HG02885 (cell line): ENCODE measurements around the gene MRTFA.
"Not testable (repeated sequence)": the region's sequence is repeated elsewhere in the genome, so short reads cannot be mapped to it uniquely, and the experiment has no call there.

ENCODE experiments used
- ATAC-seq: cut with Tn5 transposase; IDR thresholded peaks from one replicate; pipeline ENCODE4 v1.9.1; 2021; ENCODE audit warnings: mild to moderate bottlenecking; ENCODE audit not compliant: unreplicated experiment, poor library complexity

Gene MRTFA

GRCh38 chr22:40636380-40637182 lies at the start of gene MRTFA:
Gene MRTFA, minus strand, starts transcription at chr22:40636719.
- peak; percentile 95 for ATAC-seq

DNA sequence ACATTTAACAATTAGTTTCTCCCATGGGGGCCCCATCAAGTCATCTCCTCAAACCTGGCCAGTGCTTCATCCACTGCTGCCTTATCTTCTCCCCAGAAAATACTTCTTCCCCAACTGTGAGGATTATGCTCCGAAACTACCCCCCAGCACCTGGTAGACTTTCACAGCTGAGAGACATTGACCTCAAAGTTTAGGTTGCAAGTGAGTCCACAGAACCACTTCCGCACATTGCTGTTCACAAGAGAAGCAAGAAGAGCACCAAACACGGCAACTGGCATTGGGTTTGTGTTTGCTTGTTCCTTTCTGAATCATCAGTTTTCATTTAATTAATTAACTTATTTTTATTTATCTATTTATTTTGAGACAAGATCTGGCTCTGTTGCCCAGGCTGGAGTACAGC lies 48.9 kb upstream of the MRTFA start:
- ATAC-seq = no peak

DNA sequence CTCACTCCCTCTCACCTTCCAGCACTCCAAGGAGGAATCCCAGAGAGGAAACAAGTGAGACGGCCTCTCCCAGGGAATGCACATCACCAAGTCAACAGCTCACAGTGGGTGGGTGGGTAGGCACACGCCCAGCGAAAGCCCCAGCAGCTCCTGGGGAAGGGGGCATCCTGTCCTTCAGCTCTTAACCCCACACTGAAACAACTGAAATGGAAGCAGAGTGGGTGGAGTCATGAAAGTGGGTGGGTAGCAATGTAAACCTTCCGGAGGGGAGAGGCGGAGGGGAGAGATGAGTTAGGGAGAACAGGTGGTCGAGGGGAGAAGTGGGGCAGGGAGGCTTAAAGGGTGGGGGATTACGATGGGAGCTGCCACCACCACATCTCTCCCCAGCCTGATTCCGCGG lies 48.2 kb upstream of the MRTFA start:
- no peak for ATAC-seq

DNA sequence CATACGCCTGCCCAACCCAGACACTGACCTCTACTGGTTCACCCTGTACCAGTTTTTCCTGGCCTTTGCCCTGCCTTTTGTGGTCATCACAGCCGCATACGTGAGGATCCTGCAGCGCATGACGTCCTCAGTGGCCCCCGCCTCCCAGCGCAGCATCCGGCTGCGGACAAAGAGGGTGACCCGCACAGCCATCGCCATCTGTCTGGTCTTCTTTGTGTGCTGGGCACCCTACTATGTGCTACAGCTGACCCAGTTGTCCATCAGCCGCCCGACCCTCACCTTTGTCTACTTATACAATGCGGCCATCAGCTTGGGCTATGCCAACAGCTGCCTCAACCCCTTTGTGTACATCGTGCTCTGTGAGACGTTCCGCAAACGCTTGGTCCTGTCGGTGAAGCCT lies 44.9 kb upstream of the MRTFA start:
- no peak for ATAC-seq

DNA sequence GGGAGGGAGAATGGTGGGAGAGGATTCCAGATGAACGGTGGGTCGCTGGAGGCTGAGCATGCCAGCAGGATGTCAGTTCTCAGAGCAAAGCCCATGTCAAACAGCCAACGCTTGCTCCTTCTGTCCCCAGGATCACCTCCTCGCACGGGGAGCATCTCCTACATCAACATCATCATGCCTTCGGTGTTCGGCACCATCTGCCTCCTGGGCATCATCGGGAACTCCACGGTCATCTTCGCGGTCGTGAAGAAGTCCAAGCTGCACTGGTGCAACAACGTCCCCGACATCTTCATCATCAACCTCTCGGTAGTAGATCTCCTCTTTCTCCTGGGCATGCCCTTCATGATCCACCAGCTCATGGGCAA lies 44.3 kb upstream of the MRTFA start:
- no peak for ATAC-seq

- no peak for ATAC-seq
These were observed 43.7 kb upstream of the MRTFA start for GRCh38 chr22:40679964-40680818.

- no peak for ATAC-seq
These were observed 42.9 kb upstream of the MRTFA start, which contains the start of gene MCHR1 for GRCh38 chr22:40679249-40679963. Gene MCHR1, plus strand, starts transcription at chr22:40679484. Its CDS starts 169 bp downstream, at chr22:40679653.

GRCh38 chr22:40678493-40679248 lies 42.2 kb upstream of the MRTFA start:
- ATAC-seq = no peak

- ATAC-seq = no peak
These were observed 40.1 kb upstream of the MRTFA start for GRCh38 chr22:40676644-40677043.

- not testable (repeated sequence) for ATAC-seq
These were observed 39.6 kb upstream of the MRTFA start for GRCh38 chr22:40676166-40676565.

DNA sequence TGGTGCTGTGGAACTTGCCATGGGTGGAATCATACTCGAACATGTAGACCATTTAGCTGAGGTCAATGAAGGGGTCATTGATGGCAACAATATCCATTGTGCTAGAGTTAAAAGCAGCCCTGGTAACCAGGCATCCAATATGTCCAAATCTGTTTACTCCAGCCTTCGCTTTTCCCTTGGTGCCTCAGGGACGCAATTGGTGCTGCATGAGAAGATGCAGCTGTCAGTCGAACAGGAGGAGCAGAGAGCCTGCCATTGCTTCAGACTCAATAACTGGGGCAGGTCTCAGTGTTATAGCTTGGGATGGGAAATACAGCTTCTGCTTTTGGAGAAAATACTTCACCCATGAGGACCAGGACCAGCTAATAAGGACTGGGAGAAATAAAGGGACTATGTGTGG lies 37.8 kb upstream of the MRTFA start:
- ATAC-seq = no peak

DNA sequence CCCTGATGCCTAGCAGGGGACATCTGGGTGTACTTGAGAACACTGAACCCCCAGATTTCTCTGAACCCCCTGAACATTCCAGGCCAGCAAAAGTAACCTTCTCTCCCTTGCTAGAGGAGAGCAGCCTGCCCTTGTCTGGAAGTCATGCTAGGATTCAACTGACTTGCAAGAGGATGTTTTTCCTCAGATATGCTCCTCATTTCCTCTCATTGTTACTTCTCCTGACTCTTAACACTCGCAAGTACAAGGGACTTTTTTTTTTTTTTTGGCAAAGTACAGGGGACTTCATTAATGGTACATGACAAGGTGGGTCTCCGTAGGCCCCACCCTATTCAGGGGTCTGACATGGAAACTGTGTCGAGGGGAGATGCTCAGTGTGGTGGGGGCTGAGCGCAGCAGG lies 36.5 kb upstream of the MRTFA start:
- ATAC-seq = no peak

- no peak for ATAC-seq
These were observed 35.4 kb upstream of the MRTFA start for GRCh38 chr22:40671796-40672360.

DNA sequence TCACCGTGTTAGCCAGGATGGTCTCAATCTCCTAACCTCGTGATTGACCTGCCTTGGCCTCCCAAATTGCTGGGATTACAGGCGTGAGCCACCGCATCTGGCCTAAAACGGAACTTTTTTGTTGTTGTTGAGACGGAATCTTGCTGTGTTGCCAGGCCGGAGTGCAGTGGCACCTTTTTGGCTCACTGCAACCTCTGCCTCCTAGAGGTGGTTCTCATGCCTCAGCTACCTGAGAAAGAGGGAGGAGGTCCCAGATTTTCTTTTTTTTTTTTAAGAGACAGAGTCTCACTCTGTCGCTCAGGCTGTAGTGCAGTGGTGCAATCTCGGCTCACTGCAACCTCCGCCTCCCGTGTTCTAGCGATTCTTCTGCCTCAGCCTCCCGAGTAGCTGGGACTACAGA lies 34.9 kb upstream of the MRTFA start:
- ATAC-seq = no peak

DNA sequence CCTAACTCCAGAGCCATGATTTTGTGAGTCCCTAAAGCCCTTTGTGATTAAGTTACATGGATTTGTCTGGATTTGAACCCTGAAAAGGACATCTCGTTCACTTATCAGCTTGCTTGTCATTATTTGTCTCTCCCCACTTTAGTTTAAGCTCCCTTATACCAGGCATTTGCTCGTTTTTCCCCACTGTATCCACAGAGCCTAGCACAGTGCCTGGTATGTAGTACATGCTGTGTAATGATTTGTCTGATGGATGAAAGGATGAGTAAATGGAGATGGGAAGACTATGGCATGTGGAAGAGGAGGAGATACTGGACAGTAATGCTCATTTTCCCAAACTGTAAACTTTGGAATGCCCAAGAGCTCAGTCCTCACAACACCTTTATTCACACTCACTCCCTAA lies 33.5 kb upstream of the MRTFA start:
- ATAC-seq = no peak

DNA sequence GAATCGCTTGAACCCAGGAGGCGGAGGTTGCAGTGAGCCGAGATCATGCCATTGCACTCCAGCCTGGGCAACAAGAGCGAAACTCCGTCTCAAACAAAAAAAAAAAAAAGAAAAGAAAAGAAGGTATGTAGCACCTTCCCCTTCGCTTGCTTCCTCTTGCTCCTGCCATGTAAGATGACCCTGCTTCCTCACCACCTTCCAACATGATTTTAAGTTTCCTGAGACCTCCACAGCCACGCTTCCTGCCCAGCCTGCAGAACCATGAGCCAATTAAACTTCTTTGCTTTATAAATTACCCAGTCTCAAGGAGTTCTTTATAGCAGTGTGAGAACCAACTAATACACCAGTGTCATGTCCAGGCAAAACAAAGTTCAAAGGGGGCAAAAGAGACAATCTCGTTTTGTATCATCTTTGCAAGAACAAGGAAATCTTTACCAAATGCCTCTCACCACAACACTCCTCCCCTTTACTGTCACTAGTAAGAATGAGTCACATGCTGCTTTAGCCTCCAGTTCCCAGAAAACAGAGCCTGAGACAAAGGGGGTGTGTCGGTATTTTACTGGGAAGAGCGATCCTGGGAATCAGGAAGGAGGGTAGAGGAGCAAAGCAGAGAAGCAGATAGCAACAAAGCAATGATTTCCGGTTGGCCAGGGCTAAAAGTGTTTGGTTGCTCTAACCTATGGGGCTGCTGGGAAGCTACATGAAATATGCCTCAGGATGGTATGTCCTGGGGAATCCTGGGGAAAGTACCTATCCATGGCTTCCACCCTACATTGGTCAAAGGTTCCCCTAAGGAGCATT lies 32.3 kb upstream of the MRTFA start:
- no peak for ATAC-seq

DNA sequence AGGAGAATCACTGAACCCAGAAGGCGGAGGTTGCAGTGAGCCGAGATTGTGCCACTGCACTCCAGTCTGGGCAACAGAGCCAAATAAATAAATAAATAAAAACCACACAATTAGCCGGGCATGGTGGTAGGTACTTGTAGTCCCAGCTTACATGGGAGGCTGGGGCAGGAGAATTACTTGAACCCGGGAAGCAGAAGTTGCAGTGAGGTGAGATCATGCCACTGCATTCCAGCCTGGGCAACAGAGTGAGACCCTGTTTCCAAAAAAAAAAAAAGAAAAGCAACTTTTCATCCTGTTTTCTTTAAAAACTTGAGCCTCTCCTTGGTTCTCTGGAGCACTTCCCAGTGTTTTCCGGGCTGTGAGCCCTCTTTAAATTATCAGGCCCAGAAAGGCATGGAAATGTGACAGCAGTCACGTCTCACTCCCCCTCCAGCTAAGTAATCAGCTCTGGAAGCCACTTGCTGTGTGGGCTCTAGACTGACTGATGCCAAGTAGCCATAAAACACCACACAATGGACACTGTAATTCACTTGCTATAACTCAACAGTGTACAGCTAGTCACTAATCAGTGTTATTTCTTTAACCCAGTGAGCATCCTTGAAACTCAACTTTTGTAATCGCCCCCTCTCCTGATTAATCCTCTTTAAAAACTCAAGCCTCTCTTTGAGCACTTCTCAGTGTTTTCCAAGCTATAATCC lies 29.8 kb upstream of the MRTFA start:
- no peak for ATAC-seq

- no peak for ATAC-seq
These were observed 28.8 kb upstream of the MRTFA start for GRCh38 chr22:40665312-40665711.
